NCI-H1105 (cell line): ENCODE results near the gene CYP27A1.

Source experiments
- DNase-seq: peaks from one replicate; lab custom pipeline; 2025; lab: John Stamatoyannopoulos, UW

CYP27A1 gene

DNA sequence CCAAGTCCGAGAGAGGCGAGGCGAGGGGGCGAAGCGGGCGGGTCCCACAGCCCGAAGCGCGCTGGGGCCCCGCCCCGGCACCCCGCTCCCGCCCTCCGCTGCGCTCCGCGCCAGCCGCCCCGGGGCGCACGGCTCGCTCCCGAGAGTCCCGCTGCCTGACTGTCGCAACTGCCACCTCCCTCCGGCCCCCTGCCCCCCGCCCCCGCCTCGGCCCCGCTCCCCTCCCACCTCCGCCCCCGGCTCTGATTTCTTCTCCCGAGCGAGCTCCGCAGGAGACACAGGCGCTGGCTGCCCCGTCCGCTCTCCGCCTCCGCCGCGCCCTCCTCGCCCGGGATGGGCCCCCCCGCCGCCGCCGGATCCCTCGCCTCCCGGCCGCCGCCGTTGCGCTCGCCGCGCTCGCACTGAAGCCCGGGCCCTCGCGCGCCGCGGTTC is 77.6 kb downstream of the CYP27A1 start, which contains the start of gene WNT6:
Gene WNT6 (plus strand): TSS at position 250 of the 432 bp plus-strand sequence. CDS start 233 bp downstream, outside the sequence.
- no peak for DNase-seq

DNA sequence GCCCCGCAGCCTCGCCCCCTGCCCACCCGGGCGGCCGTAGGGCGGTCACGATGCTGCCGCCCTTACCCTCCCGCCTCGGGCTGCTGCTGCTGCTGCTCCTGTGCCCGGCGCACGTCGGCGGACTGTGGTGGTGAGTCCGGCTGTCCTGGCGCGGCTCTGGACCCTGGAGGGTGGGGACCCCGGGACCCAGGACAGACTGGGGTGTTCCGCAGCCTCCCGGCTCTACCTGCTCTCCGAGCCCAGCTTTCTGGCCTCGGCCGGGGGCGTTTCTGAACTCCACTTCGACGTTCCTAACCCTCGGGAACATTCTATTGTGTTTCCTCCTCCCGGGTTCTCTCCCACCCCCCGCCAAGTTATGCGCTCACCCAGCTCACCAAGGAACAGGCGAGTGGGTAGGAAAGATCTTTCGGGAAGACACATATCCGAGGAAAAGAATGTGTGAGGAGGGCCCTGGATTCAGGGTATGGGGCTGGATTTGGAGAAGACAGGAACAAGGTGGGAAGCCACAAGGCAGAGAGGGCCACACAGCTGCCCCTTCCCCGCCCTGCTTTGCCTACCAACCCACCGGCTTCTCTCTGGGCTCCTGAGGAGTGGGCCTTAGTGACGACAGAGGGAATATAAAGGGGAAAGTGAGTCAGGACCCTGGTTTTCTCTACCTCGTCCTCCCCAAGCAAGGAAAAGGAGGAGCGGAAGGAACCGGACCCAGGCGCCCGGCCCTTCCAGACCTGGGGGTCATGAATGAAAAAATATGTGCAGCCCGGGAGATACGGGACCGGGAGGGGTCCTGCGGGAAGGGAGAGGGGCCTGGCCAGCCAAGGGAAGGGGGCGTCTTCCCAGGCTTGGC is 78.3 kb downstream of the CYP27A1 start:
- DNase-seq: no peak

DNA sequence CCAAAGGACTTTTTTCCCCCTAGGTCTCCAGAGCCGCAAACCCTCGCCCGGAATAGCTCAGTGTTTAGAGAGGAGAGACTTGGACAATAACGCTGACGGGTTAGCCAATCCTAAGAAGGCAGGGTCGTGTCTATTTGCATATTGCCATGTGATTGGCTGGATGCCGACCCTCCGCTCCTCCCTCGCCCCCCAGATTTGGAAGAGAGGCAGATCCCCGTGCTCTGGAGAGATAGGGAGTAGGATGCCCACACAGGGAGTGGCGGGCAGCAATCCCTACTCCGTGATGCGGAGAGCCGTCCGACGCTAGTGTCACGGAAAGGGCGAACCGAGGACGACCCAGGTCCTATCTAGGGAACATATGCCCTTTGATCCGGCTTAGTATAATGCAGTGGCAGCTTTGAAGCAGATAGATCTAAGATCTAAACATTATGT is 79.0 kb downstream of the CYP27A1 start:
- no peak for DNase-seq

DNA sequence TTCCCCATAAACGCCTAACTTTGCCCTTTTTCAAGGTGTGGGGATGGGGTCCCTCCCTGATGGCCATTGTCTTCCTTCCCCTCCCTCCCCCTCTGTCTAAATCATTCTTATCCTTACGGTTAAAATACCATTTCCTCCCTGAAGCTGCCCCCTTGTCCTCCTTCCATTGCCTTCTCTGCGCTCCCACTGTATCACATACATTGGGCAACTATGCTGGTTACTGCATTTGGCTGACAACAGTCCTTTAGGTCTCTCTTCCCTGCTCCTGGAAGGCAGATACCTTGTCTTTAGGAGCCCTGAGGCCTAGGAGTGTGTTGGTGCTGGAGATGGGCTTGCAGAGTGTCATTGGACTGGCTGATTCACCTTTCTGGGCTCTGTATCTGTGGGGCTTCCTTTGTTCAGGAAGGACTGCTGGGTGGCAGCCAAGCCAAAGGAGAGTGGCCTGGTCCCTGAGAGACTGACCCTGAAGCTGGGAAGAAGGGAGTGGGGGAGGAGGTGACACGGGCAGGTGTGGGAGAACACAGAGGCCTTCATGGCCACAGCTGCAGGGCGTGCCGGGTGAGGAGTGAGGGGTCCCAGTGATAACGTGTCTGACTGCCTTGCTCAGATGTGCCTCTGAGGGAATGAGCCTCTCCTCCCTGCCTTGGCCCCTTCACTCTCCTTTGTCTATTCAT is 79.8 kb downstream of the CYP27A1 start:
- no peak for DNase-seq

DNA sequence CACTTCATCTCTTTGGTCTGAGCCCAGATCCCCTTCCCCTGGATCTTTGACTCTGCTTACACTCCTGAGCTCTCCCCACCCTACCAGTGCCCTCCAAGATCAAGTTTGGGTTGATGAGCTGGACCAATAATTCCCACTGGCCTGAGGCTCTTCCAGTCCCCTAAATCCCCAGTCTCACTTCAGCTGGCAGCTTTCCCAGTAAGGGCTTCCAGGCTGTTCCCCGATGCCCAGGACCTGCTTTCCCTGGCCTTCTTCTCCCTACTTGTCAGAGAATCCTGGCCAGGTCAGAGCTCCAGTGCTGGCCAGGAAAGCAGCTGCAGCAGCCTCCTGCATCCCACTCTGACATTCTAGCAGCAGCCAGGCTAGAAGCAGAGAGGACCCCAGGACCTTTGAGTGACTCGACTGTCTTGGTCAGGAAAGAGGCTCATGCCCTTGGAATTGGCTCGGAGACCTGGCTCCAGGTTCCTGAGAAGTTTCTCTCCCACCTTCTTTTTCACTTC is 81.1 kb downstream of the CYP27A1 start:
- DNase-seq: no peak
